SKM-1 treated with dmso at 0.1 percent for 144 hours (cell line): ENCODE results near the gene SLC41A3.
"Not testable (repeated sequence)": the region's sequence is repeated elsewhere in the genome, so short reads cannot be mapped to it uniquely, and the experiment has no call there.

ENCODE experiments used
- DNase-seq: peaks from one replicate; lab custom pipeline; 2025; ENCODE audit not compliant: unreplicated experiment; lab: John Stamatoyannopoulos, UW

Gene SLC41A3

GRCh38 chr3:126056088-126056487, 27.8 kb downstream of the SLC41A3 start:
- no peak for DNase-seq

DNA sequence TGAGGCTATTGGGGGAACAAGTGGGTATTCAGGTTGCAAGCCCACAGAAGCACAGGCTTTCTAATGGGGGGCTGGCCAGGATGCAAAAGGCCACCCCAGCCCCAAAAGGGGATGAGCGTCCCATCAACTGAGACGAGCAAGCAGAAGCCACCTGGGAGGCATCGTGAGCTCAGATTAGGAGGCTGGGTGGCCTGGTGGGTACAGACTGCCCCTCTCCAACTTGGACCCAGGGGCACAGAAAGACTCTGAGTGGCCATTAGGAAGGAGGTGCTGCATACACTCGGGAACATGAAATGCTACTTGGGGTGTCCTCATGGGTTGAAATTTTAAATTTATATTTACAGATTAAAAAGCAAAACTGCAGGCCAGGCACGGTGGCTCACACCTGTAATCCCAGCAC, 29.1 kb downstream of the SLC41A3 start:
- no peak for DNase-seq

DNA sequence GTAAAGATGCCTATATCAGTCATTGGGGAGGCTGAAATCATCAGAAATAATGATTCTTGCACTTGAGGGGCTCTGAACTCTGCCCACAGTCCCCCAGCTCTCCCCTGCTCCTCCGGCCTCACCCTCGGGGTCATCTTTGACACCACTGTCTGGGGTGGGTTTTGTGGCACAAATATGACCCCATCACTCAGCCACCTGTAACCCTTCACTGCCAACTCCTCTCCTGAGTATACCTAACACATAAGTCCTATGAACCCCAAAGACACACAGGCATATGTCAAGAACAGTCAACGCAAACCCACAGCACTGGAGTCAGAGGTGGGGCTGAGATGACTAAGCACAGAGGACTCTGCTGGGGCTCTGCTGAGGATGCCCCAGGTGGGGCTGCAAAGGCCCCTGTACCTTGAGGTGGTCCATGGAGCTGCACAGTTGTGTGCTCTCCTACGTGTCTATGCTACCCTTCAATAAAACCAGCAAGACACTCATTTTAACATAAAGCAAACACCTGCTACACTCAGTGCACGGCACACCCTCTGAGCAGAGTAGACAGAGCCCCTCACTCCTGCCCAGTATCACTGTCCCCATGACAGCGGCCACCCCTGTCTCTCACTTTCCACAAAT, 29.9 kb downstream of the SLC41A3 start:
- DNase-seq, result no peak

DNA sequence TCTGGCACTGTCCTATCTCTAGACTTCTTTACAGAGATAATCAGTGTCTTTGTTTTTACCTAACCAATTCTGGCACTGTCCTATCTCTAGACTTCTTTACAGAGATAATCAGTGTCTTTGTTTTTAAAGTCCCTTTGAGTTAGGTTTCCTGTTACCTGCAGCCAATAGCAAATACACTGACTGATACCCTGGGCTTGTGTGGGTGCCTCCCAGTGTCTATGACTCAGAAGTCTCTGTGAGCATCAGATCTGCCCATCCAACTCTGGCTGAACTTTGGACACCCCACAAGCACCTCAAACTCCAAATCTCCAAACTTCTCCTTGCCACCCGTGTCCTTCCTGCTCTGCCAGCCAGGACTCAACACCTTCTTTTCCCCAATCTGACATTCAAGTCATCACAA, 30.4 kb downstream of the SLC41A3 start:
- DNase-seq, result no peak

DNA sequence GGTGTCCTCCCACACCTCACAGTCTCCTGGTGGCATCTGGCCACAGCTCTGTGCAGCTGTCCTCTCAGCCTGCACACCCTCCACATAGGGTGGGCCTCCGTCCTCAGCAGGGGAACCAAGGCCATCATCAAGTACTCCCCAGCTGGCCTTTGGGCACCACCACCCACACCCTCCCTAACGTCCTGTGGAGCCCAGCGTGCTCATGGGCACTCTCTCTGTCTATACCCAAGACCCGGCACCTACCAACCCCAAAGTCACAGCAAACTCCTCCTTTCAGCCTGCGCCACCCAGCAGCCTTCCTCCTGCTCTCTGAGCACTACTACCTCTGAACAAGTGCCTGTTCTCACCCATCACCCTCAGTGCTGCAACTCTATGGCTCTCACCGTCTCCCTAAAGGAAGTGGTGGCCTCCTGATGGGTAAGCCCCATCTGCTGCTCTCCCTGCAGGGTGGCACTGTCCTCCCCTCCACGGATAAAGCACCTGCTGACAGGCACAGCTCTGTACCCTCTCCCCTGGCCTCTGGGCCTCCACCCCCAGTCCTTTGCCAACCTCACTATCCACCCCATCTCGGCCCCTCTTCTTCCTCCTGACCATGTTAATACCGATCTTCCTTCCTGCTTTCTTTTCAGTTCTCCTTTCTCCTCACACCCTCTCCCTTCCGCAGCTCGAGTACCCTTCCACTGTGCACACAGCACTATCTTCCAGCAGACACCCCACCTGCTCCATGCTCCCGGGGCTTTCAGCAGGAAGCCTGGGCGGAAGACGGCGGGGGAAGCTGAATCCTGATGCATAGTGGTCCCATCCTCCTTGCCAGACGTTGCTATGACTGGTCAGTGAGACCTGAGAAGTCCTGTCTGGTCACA, 31.5 kb downstream of the SLC41A3 start:
- peak; percentile 24 for DNase-seq

DNA sequence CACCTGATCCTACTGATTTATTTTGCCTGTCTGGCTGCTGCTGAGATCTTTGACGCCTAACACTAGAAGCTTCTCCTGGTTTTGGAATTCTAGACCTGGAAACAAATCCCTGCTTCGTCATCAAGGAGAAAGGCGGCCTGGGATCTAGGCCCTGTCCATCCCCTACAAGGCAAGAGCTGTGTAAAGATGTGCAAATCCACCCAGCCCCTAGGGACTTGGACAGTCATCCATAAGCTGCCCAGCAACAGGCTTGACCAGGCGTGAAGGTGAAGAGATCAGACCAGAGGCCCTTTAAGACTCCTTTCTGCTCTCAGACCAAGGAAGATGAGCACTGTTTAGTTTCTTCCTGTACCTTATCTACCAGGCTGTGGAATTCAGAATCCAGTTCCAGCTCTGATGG, 32.2 kb downstream of the SLC41A3 start:
- no peak for DNase-seq

GRCh38 chr3:126051234-126051633, 32.7 kb downstream of the SLC41A3 start:
- DNase-seq, result no peak

DNA sequence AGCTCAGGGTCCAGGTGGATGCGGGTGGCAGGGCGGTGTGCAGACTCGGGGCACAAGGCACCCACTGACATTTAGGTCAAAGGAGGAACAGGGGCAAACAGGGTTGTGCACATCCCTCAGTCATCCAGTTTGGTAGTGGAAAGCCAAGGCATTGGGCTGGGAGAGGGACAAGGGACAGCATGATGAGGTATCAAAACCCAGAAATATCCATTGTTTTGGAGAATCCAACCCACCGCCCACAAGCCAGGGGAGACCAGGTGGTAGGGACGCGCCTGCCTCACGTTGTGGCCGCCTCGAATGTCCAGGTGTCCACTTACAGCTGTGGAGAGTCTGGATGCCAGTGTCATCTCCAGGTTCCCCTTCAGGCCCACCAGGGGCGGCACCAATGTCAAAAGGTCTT, 33.3 kb downstream of the SLC41A3 start:
- no peak for DNase-seq

- no peak for DNase-seq
These were observed 33.9 kb downstream of the SLC41A3 start for GRCh38 chr3:126050050-126050392.

- no peak for DNase-seq
These were observed 34.5 kb downstream of the SLC41A3 start for GRCh38 chr3:126049289-126050049.

DNA sequence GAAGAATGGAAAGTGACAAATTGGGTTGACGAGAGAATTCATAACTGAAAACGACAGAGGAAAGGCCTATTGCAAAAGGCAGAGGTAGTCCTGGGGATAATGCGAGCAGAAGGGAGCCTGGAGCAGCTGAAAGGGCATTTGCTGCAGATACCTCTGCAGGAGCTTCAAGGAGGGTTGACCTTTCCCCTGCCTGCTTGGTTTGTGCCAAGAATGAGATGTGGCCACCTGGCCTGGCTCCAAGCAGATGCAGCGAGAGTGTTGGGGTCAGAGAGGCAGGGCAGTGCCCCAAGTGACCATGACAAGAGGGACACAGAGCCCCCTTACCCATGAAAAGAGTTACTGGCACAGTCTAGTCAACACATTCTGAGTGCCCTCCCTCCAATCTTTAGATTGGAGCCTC, 43.5 kb downstream of the SLC41A3 start:
- no peak for DNase-seq

- no peak for DNase-seq
These were observed 44.1 kb downstream of the SLC41A3 start for GRCh38 chr3:126039870-126040269.

DNA sequence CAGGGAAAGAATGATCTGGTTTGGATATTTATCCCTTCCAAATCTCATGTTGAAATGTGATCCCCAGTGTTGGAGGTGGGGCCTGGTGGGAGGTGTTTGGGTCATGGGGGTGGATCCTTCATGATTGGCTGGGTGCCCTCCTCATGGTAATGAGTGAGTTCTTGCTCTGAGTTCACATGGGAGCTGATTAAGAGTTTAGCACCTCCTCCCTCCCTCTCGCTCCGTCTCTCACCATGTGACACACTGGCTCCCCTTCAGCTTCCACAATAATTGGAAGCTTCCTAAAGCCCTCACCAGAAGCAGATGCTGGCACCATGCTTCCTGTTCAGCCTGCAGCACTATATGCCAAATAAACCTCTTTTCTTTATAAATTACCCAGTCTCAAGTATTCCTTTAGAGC, 45.1 kb downstream of the SLC41A3 start:
- not testable (repeated sequence) for DNase-seq

DNA sequence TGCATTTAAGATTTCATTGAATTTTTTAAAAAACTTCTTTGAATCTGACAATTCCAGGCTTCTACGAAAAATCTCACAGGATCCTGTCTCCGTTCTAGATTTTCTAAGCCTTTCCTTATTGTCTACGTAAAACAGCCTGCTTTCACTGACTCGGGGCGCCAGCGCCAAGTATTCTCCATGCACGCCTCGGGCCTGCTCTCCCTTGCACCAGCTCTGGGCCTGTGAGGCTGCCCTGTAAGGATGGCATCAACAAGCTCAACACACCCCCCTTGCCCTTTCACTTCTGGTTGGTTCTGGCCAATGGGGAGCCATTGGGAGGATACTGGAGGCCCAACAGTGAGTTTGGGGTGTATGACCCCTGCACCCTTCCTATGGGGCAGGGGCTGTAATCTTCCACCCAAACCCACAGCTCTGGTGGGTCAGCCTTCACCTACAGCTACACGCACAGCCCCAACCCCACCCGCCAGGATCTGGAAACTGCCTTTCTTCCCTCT, 47.8 kb downstream of the SLC41A3 start:
- DNase-seq, result no peak

- DNase-seq, result peak; percentile 62
These were observed 48.4 kb downstream of the SLC41A3 start for GRCh38 chr3:126035362-126036050.

- no peak for DNase-seq
These were observed 49.2 kb downstream of the SLC41A3 start for GRCh38 chr3:126034481-126035361.

- DNase-seq, result no peak
These were observed 50.2 kb downstream of the SLC41A3 start for GRCh38 chr3:126033765-126034164.

- no peak for DNase-seq
These were observed 50.7 kb downstream of the SLC41A3 start for GRCh38 chr3:126033051-126033745.

GRCh38 chr3:126031981-126032471, 51.9 kb downstream of the SLC41A3 start:
- DNase-seq, result no peak
